ENCODE measurements around the gene TSPAN5.
"Not testable (repeated sequence)": the region's sequence is repeated elsewhere in the genome, so short reads cannot be mapped to it uniquely, and the experiment has no call there.

Gene TSPAN5

GRCh38 chr4:98484031-98484430, 174.4 kb downstream of the TSPAN5 start:
- no peak for FAIRE-seq
- TF ChIP-seq TAF1 (IDR thresholded peaks at IDR 0.05; ENCODE audit: low read depth, low read length) = no peak
- TF ChIP-seq PAX5 (IDR thresholded peaks at IDR 0.05; ENCODE audit: insufficient read depth, low read length, severe bottlenecking) = no peak
- no peak for TF ChIP-seq POU2F2 (IDR thresholded peaks at IDR 0.05; ENCODE audit: low read depth, low read length)
- no peak for TF ChIP-seq POLR2A (IDR thresholded peaks at IDR 0.05; ENCODE audit: low read depth, low read length)
- TF ChIP-seq SPI1 (IDR thresholded peaks at IDR 0.05; ENCODE audit: low read depth, low read length) = no peak
- TF ChIP-seq POLR2AphosphoS5 (IDR thresholded peaks at IDR 0.05; ENCODE audit: low read depth, low read length) = no peak
- no peak for DNase-seq (ENCODE audit: insufficient read length, low spot score)

- FAIRE-seq (peak; percentile 75), DNase-seq (ENCODE audit: insufficient read length, low spot score) (no peak)
- TF ChIP-seq SPI1 (IDR thresholded peaks at IDR 0.05; ENCODE audit: low read depth, low read length) (peak; percentile 43; the same call in 1 of the 2 replicates), POU2F2 (IDR thresholded peaks at IDR 0.05; ENCODE audit: low read depth, low read length) (no peak; the same call in 1 of the 2 replicates)
Measured at GRCh38 chr4:98482847-98483806, 175.3 kb downstream of the TSPAN5 start.

GRCh38 chr4:98482503-98482846, 175.9 kb downstream of the TSPAN5 start:
- no peak for DNase-seq (ENCODE audit: insufficient read length, low spot score)
- FAIRE-seq = no peak
- TF ChIP-seq TAF1 (IDR thresholded peaks at IDR 0.05; ENCODE audit: low read depth, low read length) = no peak
- no peak for TF ChIP-seq POLR2AphosphoS5 (IDR thresholded peaks at IDR 0.05; ENCODE audit: low read depth, low read length)
- TF ChIP-seq SPI1 (IDR thresholded peaks at IDR 0.05; ENCODE audit: low read depth, low read length) = no peak

GRCh38 chr4:98481167-98481566, 177.2 kb downstream of the TSPAN5 start:
- FAIRE-seq (no peak), DNase-seq (ENCODE audit: insufficient read length, low spot score) (no peak)
- TF ChIP-seq SPI1 (IDR thresholded peaks at IDR 0.05; ENCODE audit: low read depth, low read length) (no peak), POU2F2 (IDR thresholded peaks at IDR 0.05; ENCODE audit: low read depth, low read length) (no peak), PAX5 (IDR thresholded peaks at IDR 0.05; ENCODE audit: insufficient read depth, low read length, severe bottlenecking) (no peak)

DNA sequence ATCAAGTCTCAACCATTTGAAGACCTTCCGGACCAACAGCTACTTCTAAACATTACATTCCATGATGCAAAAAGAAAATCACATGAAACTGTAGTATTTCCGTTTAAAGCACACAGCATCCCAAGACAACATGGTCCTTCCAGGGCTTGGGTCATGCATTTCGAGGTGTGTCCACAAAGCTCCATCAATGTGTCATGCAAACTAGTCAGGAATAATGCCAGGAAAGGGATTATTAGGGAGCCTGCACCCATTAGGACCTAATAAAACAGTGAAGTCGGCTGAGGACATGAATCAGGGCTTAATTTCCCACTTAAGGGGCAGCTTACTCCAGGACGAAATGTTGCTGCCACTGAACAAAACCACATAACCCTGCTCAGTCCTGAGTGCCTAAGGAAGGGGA, 177.9 kb downstream of the TSPAN5 start:
- TF ChIP-seq POU2F2 (IDR thresholded peaks at IDR 0.05; ENCODE audit: low read depth, low read length) = no peak
- TF ChIP-seq SPI1 (IDR thresholded peaks at IDR 0.05; ENCODE audit: low read depth, low read length) = no peak
- no peak for TF ChIP-seq TAF1 (IDR thresholded peaks at IDR 0.05; ENCODE audit: low read depth, low read length)
- no peak for TF ChIP-seq POLR2A (IDR thresholded peaks at IDR 0.05; ENCODE audit: low read depth, low read length)
- TF ChIP-seq POLR2AphosphoS5 (IDR thresholded peaks at IDR 0.05; ENCODE audit: low read depth, low read length) = no peak
- TF ChIP-seq PAX5 (IDR thresholded peaks at IDR 0.05; ENCODE audit: insufficient read depth, low read length, severe bottlenecking) = no peak
- no peak for DNase-seq (ENCODE audit: insufficient read length, low spot score)
- no peak for FAIRE-seq

GRCh38 chr4:98479590-98479989, 178.8 kb downstream of the TSPAN5 start:
- FAIRE-seq; DNase-seq (ENCODE audit: insufficient read length, low spot score): not testable (repeated sequence)

DNA sequence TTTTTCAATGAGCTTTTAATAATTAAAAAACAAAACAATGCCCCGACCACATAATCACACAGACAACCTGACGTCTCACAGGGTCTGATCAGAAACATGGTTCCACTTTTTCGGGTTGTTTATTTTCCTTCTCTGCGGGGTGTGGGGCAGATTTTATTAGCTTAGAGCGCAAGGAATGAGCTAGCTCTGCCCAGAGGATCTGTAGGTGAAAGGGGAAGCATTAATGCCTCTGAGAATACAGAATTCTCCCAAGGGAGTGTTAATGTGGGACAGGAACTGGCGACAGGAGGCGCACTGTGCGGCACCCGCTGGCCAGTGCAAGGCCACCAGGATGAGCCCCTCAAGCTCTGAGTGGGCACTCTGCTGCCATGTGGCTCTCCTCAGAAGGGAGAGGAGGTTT, 181.5 kb downstream of the TSPAN5 start:
- TF ChIP-seq PAX5 (IDR thresholded peaks at IDR 0.05; ENCODE audit: insufficient read depth, low read length, severe bottlenecking) (no peak), POU2F2 (IDR thresholded peaks at IDR 0.05; ENCODE audit: low read depth, low read length) (no peak), POLR2AphosphoS5 (IDR thresholded peaks at IDR 0.05; ENCODE audit: low read depth, low read length) (no peak), TAF1 (IDR thresholded peaks at IDR 0.05; ENCODE audit: low read depth, low read length) (no peak), SPI1 (IDR thresholded peaks at IDR 0.05; ENCODE audit: low read depth, low read length) (no peak), POLR2A (IDR thresholded peaks at IDR 0.05; ENCODE audit: low read depth, low read length) (no peak)
- FAIRE-seq (no peak), DNase-seq (ENCODE audit: insufficient read length, low spot score) (no peak)

DNA sequence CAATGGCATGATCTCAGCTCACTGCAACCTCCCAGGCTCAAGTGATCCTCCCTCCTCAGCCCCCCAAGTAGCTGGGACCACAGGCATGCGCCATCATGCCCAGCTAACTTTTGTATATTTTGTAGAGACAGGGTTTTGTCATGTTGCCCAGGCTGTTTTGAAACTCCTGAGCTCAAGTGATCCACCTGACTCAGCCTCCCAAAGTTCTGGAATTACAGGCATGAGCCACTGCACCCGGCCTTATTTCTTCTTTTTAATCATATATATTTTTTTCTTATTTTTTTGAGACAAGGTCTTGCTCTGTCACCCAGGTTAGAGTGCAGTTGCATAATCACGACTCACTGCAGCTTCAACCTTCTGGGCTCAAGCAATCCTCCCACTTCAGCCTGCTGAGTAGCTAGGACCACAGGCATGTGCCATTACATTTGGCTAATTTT, 184.0 kb downstream of the TSPAN5 start:
- TF ChIP-seq PAX5 (IDR thresholded peaks at IDR 0.05; ENCODE audit: insufficient read depth, low read length, severe bottlenecking) = no peak
- no peak for TF ChIP-seq POLR2A (IDR thresholded peaks at IDR 0.05; ENCODE audit: low read depth, low read length)
- no peak for TF ChIP-seq SPI1 (IDR thresholded peaks at IDR 0.05; ENCODE audit: low read depth, low read length)
- DNase-seq (ENCODE audit: insufficient read length, low spot score) (no peak), FAIRE-seq (no peak)

DNA sequence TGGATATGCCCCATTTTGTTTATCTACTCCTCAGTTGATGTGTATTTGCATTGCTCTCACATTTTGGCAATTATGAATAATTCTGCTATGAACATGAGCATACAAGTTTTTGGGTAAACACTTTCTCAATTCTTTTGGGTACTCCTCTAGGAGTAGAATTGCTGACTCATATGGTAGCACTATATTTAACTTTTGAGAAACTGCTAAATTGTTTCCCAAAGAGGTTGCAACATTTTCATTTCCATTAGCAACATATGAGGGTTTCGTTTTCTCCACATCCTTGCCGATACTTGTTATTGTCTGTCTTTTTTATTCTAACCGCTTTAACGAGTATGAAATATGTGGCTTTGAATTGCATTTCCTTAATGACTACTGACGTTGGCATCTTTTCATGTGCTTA, 185.4 kb downstream of the TSPAN5 start:
- FAIRE-seq (no peak), DNase-seq (ENCODE audit: insufficient read length, low spot score) (no peak)
- TF ChIP-seq PAX5 (IDR thresholded peaks at IDR 0.05; ENCODE audit: insufficient read depth, low read length, severe bottlenecking) (no peak), TAF1 (IDR thresholded peaks at IDR 0.05; ENCODE audit: low read depth, low read length) (no peak), POLR2A (IDR thresholded peaks at IDR 0.05; ENCODE audit: low read depth, low read length) (no peak), POU2F2 (IDR thresholded peaks at IDR 0.05; ENCODE audit: low read depth, low read length) (no peak), SPI1 (IDR thresholded peaks at IDR 0.05; ENCODE audit: low read depth, low read length) (no peak)

DNA sequence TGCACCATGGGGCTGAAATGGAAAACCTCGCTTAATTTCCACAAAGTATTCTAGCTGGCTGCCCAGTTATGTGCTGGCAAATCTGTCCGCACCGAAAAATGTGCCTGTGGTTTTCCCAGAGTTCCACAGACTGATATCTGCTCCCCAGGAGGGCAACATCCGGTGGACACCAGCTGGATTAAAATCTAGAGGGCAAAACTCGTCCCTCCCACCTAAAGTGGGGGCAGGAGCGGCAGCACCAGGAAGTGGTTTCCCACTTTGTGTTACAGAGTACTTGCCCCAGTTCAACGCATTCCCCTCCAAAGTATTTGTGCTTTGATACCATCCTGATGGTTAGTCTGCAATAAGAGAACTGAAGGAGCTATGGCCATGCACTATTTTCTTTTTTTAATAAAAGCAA, 187.6 kb downstream of the TSPAN5 start:
- FAIRE-seq (no peak), DNase-seq (ENCODE audit: insufficient read length, low spot score) (no peak)
- TF ChIP-seq PAX5 (IDR thresholded peaks at IDR 0.05; ENCODE audit: insufficient read depth, low read length, severe bottlenecking) = no peak
- TF ChIP-seq TAF1 (IDR thresholded peaks at IDR 0.05; ENCODE audit: low read depth, low read length) = no peak
- no peak for TF ChIP-seq POU2F2 (IDR thresholded peaks at IDR 0.05; ENCODE audit: low read depth, low read length)
- TF ChIP-seq POLR2A (IDR thresholded peaks at IDR 0.05; ENCODE audit: low read depth, low read length) = no peak
- TF ChIP-seq SPI1 (IDR thresholded peaks at IDR 0.05; ENCODE audit: low read depth, low read length) = no peak
- no peak for TF ChIP-seq POLR2AphosphoS5 (IDR thresholded peaks at IDR 0.05; ENCODE audit: low read depth, low read length)
